HepG2 (cell line): ENCODE results near the gene CITED2.

Experiments used
- ERF ChIP-seq: IDR thresholded peaks from 2 replicates; pipeline ENCODE4 v1.6.1; 2018; ENCODE audit warnings: missing biosample characterization, missing genetic modification reagents
- POLR2A ChIP-seq, 2 experiments: IDR thresholded peaks; 2 replicates each; pipeline ENCODE4 v1.6.1; 2011; ENCODE audit warnings: low read depth in 2 of 2, low read length in 2 of 2, mild to moderate bottlenecking in 1 of 2, moderate library complexity in 1 of 2; ENCODE audit not compliant: insufficient read depth in 1 of 2
- RBM22 ChIP-seq: fragments of 200-400 bp; formaldehyde crosslinking; optimal IDR thresholded peaks from 2 replicates; pipeline ENCODE3; 2017; ENCODE audit warnings: mild to moderate bottlenecking, low read length, moderate library complexity
- SRF ChIP-seq: IDR thresholded peaks from 2 replicates; pipeline ENCODE4 v1.6.1; 2011; ENCODE audit warnings: mild to moderate bottlenecking, low read depth, low read length, moderate library complexity
- ZNF510 ChIP-seq: sonication (generic); formaldehyde crosslinking; IDR thresholded peaks from 2 replicates; pipeline ENCODE4 v1.4.0; 2020; ENCODE audit warnings: low read depth, mild to moderate bottlenecking, missing genetic modification reagents
- TF ChIP-seq, protein P1 (sequence below): sonication (generic); formaldehyde crosslinking; IDR thresholded peaks from 2 replicates; pipeline ENCODE4 v1.5.0; 2020; ENCODE audit warnings: mild to moderate bottlenecking, missing genetic modification reagents, moderate library complexity
- TF ChIP-seq, protein P2 (sequence below): sonication (generic); formaldehyde crosslinking; IDR thresholded peaks from 2 replicates; pipeline ENCODE4 v1.8.0; 2022; ENCODE audit warnings: missing genetic modification reagents, mild to moderate bottlenecking, moderate library complexity, borderline replicate concordance
- TF ChIP-seq, protein P3 (sequence below): IDR thresholded peaks from 2 replicates; pipeline ENCODE4 v1.6.1; 2016

DNA sequence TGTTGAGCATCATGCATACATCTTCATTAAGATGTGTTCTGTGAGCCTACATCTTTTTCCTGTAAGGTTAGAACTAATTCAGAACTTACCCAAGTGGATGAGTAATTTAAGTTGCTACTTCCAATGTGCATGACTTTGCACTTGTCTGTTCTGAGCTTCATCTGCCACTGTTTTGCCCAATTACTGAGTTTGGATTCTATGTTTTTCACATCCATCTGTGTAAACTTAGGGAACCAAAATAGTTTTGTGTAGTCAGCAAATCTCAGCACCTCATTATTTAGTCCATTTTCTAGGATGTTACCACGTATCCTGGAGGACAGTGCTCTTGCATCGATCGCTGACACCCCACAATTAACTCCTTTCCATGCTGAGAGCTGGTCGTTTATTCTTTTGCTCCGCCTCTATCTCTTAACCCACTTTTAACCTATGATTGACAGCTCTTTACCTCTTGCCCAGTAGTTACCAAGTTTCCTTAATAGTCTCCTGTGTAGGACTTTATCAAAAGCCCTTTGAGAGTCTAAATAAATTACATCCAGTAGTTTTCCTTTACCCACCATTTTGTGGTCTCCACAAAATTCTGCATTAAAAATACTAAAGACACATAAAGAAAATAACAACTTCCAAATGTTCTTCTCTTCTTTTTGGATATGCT is 44.2 kb upstream of the CITED2 start:
- TF ChIP-seq POLR2A (IDR thresholded peaks at IDR 0.05; ENCODE audit: insufficient read depth in 1 of 2, low read depth in 2 of 2, low read length in 2 of 2) (no peak), SRF (no peak), ERF (CRISPR knock-in tag) (no peak), RBM22 (no peak), ZNF510 (no peak)
- TF ChIP-seq, protein P1, sequence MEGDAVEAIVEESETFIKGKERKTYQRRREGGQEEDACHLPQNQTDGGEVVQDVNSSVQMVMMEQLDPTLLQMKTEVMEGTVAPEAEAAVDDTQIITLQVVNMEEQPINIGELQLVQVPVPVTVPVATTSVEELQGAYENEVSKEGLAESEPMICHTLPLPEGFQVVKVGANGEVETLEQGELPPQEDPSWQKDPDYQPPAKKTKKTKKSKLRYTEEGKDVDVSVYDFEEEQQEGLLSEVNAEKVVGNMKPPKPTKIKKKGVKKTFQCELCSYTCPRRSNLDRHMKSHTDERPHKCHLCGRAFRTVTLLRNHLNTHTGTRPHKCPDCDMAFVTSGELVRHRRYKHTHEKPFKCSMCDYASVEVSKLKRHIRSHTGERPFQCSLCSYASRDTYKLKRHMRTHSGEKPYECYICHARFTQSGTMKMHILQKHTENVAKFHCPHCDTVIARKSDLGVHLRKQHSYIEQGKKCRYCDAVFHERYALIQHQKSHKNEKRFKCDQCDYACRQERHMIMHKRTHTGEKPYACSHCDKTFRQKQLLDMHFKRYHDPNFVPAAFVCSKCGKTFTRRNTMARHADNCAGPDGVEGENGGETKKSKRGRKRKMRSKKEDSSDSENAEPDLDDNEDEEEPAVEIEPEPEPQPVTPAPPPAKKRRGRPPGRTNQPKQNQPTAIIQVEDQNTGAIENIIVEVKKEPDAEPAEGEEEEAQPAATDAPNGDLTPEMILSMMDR (CRISPR knock-in tag) = no peak
- TF ChIP-seq, protein P2, sequence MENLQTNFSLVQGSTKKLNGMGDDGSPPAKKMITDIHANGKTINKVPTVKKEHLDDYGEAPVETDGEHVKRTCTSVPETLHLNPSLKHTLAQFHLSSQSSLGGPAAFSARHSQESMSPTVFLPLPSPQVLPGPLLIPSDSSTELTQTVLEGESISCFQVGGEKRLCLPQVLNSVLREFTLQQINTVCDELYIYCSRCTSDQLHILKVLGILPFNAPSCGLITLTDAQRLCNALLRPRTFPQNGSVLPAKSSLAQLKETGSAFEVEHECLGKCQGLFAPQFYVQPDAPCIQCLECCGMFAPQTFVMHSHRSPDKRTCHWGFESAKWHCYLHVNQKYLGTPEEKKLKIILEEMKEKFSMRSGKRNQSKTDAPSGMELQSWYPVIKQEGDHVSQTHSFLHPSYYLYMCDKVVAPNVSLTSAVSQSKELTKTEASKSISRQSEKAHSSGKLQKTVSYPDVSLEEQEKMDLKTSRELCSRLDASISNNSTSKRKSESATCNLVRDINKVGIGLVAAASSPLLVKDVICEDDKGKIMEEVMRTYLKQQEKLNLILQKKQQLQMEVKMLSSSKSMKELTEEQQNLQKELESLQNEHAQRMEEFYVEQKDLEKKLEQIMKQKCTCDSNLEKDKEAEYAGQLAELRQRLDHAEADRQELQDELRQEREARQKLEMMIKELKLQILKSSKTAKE (CRISPR knock-in tag) = no peak
- TF ChIP-seq, protein P3, sequence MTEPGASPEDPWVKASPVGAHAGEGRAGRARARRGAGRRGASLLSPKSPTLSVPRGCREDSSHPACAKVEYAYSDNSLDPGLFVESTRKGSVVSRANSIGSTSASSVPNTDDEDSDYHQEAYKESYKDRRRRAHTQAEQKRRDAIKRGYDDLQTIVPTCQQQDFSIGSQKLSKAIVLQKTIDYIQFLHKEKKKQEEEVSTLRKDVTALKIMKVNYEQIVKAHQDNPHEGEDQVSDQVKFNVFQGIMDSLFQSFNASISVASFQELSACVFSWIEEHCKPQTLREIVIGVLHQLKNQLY = no peak
